ENCODE measurements around the gene GET4. TPM values are rescaled to one million over a fixed set of nuclear protein-coding genes. Genes with fewer than 3 reads are reported as not detected.

GET4 gene
- total and polyA plus RNA-seq, 2 of the 8 experiments (the other 6 are each of a cell fraction or from before 2014, with no cell fraction given), result 56.7 to 74.1 TPM

DNA sequence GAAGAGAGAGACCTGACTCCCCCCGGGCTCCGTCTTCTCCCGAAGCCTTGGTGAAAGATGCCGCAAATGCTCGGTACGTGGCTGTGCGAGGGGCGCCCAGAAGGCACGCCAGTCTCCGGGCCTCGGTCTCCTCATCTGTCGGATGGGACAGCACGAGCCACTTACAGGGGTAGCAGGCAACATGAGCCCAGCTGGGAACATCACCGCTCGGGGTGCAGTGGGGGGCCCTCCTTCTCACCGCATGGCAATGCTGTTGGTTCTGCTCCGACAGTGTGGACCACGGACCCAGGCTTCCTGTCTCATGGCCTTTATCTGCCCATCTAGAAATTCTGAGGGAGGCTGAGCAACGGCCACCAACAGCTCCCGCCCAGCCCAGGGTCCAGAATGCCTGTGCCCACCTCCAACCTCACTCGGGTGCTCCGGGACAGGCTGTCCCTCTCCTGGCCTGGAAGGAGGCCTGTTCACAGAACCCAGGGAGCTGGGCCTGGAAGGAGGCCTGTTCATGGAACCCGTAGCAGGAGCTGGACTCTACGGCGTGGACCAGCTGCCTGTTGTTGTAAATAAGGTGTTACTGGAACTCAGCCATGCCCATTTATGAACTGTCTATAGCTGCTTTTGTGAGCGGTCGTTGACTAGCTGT lies 62.3 kb downstream of the GET4 start:
- Histone ChIP-seq H4K20me1 (replicated peaks in 1 of 2; ENCODE audit: control insufficient read depth in 1 of 2, insufficient read depth in 2 of 2, low read length in 2 of 2) (no peaks in the 10 kb centered on the region), H3K36me3 (ENCODE audit: control insufficient read depth in 2 of 4, insufficient read depth in 4 of 4, low read length in 3 of 4) (no peaks in the 10 kb centered on the region), H4K5ac (ENCODE audit: insufficient read length, low read depth, low read length) (no peak overlapping the region), H3K4me3 (ENCODE audit: extremely low read depth in 1 of 4, insufficient read depth in 2 of 4, low read depth in 3 of 4, low read length in 4 of 4) (no peak overlapping the region), H3K9me3 (ENCODE audit: insufficient read depth in 2 of 2, low read depth in 1 of 2, low read length in 1 of 2) (no peaks in the 10 kb centered on the region), H4K8ac (ENCODE audit: extremely low read depth, insufficient read depth, low read length) (no peak overlapping the region), H3K18ac (ENCODE audit: extremely low read depth, low read length) (no peak overlapping the region), H2BK5ac (ENCODE audit: low read depth, low read length) (no peak overlapping the region), H3K79me2 (ENCODE audit: control insufficient read depth in 1 of 2, insufficient read depth in 2 of 2, low read length in 2 of 2) (no peaks in the 10 kb centered on the region), H2AK5ac (ENCODE audit: low read depth, low read length) (no peak overlapping the region), H3K9ac (replicated peaks in 1 of 4; ENCODE audit: extremely low read depth in 1 of 4, low read depth in 3 of 4, low read length in 3 of 4) (no peak overlapping the region), H3K56ac (replicated peaks; ENCODE audit: insufficient read length, low read depth, low read length) (no peak overlapping the region), H3K79me1 (ENCODE audit: low read depth, low read length) (no peaks in the 10 kb centered on the region), H2BK15ac (ENCODE audit: low read length) (no peak overlapping the region), H4K91ac (replicated peaks; ENCODE audit: insufficient read length, low read length) (no peak overlapping the region), H3K4me2 (ENCODE audit: insufficient read depth in 1 of 2, low read depth in 2 of 2, low read length in 2 of 2) (no peak overlapping the region), H3K27ac (ENCODE audit: low read depth, low read length) (no peak overlapping the region), H2AFZ (ENCODE audit: low read length) (no peak overlapping the region), H2BK12ac (ENCODE audit: low read depth, low read length) (no peak overlapping the region), H3K14ac (ENCODE audit: insufficient read length) (no peak overlapping the region), H3K27me3 (replicated peaks in 1 of 4; ENCODE audit: control insufficient read depth in 3 of 4, extremely low read depth in 1 of 4, insufficient read depth in 3 of 4, low read length in 3 of 4) (peaks cover 0 to 4% (median 0%) of the 10 kb centered on the region in 4 experiments; a peak in 2 of 7 replicates), H2BK20ac (ENCODE audit: low read length) (no peak overlapping the region), H2BK120ac (replicated peaks; ENCODE audit: low read depth, low read length) (no peak overlapping the region), H3K4me1 (replicated peaks in 1 of 4; ENCODE audit: control insufficient read depth in 3 of 4, insufficient read depth in 4 of 4, low read length in 3 of 4) (no peaks in the 10 kb centered on the region; a peak in 3 of 7 replicates), H3K23me2 (ENCODE audit: low read depth, low read length) (no peaks in the 10 kb centered on the region), H3K23ac (ENCODE audit: insufficient read length) (no peak overlapping the region), H3K4ac (replicated peaks; ENCODE audit: insufficient read length, low read depth, low read length) (no peak overlapping the region)
- FAIRE-seq (no peak), DNase-seq (ENCODE audit: low read depth in 1 of 2, low spot score in 2 of 2) (no peak)
- TF ChIP-seq POU5F1 (IDR thresholded peaks at IDR 0.05; ENCODE audit: low read depth, low read length) (no peak), RFX5 (IDR thresholded peaks at IDR 0.05; ENCODE audit: borderline replicate concordance, low read depth, low read length) (no peak), ATF3 (IDR thresholded peaks at IDR 0.05; ENCODE audit: insufficient read depth, low read depth, low read length) (no peak), KDM5A (IDR thresholded peaks at IDR 0.05; ENCODE audit: low read length) (no peak), CTBP2 (IDR thresholded peaks at IDR 0.05; ENCODE audit: borderline replicate concordance, insufficient read depth, insufficient read length, low read length) (no peak), TAF7 (optimal IDR thresholded peaks at IDR 0.05; ENCODE audit: borderline replicate concordance, low read depth, low read length) (no peak), SP1 (IDR thresholded peaks at IDR 0.05; ENCODE audit: low read depth, low read length) (no peak), KDM1A (IDR thresholded peaks at IDR 0.05; ENCODE audit: borderline replicate concordance, low read length) (no peak)
- ChIA-PET CTCF (ENCODE audit: partially characterized antibody) (interaction anchor here (0.7 to 1.9 kb wide), 3 partner anchors 43 to 127 kb away, joined by 3 to 9 read pairs (median 5); no protein-coding TSS in a partner anchor), POLR2A (ENCODE audit: partially characterized antibody) (interaction anchor here (1.1 kb wide), 1 partner anchor 127 kb away, joined by 3 read pairs; no protein-coding TSS in a partner anchor)
- 96% methylated on average over 27 of the region's 27 CpGs; no CpG with 5 or more reads in 1 of the 2 experiments for WGBS, 2 experiments (ENCODE audit: extremely low coverage in 1 of 2, insufficient coverage in 1 of 2, insufficient read length in 1 of 2, insufficient replicate concordance in 2 of 2, low coverage in 1 of 2, low lambda C conversion rate in 2 of 2, missing lambda C conversion rate in 1 of 2)

Data from H1 (cell line).